Loucy (cell line): ENCODE measurements around the gene LHFPL6.

Experiments
- H2AFZ ChIP-seq: fragments of 200-600 bp; sonication (generic); 2 replicates; pipeline ENCODE4 v1.6.0; 2016; ENCODE audit warnings: antibody characterized with exemption, mild to moderate bottlenecking, low read length, moderate library complexity
- H3F3A ChIP-seq: fragments of 200-600 bp; 2 replicates; pipeline ENCODE4 v1.6.0; 2016; ENCODE audit warnings: antibody characterized with exemption, low read depth, mild to moderate bottlenecking
- H3K27me3 ChIP-seq: fragments of 200-600 bp; sonication (generic); 2 replicates; pipeline ENCODE4 v1.6.1; 2014; ENCODE audit warnings: low read length, mild to moderate bottlenecking; ENCODE audit not compliant: insufficient read depth, poor library complexity, severe bottlenecking
- H3K36me3 ChIP-seq: fragments of 200-600 bp; sonication (generic); 2 replicates; pipeline ENCODE4 v1.6.1; 2016; ENCODE audit warnings: low read length; ENCODE audit not compliant: insufficient read depth
- H3K4me1 ChIP-seq: fragments of 200-600 bp; sonication (generic); 2 replicates; pipeline ENCODE4 v1.5.1; 2014; ENCODE audit warnings: low read length, mild to moderate bottlenecking; ENCODE audit not compliant: insufficient read depth, poor library complexity, severe bottlenecking
- H3K4me2 ChIP-seq: fragments of 200-600 bp; sonication (generic); 2 replicates; pipeline ENCODE4 v1.6.0; 2014; ENCODE audit warnings: antibody characterized with exemption, low read length, low read depth, mild to moderate bottlenecking; ENCODE audit not compliant: poor library complexity, severe bottlenecking
- H3K4me3 ChIP-seq: fragments of 200-600 bp; sonication (generic); 2 replicates; pipeline ENCODE4 v1.5.1; 2014; ENCODE audit warnings: low read length, mild to moderate bottlenecking, mixed read lengths; ENCODE audit not compliant: poor library complexity, severe bottlenecking
- H3K79me2 ChIP-seq: fragments of 200-600 bp; sonication (generic); 2 replicates; pipeline ENCODE4 v1.6.1; 2014; ENCODE audit warnings: low read length; ENCODE audit not compliant: insufficient read depth
- H3K9ac ChIP-seq: fragments of 200-600 bp; sonication (generic); 2 replicates; pipeline ENCODE4 v1.6.0; 2014; ENCODE audit warnings: mild to moderate bottlenecking, low read depth, low read length, moderate library complexity; ENCODE audit not compliant: poor library complexity, severe bottlenecking
- H3K9me2 ChIP-seq: fragments of 200-600 bp; sonication (generic); replicated peaks from 2 replicates; pipeline ENCODE4 v1.6.1; 2016; ENCODE audit warnings: low read depth, low read length, mixed read lengths
- H3K9me3 ChIP-seq: fragments of 200-600 bp; sonication (generic); 2 replicates; pipeline ENCODE4 v1.6.1; 2014; ENCODE audit warnings: mild to moderate bottlenecking, antibody characterized with exemption, low read length, low read depth; ENCODE audit not compliant: insufficient read depth
- H4K20me1 ChIP-seq: fragments of 200-600 bp; sonication (generic); 2 replicates; pipeline ENCODE4 v1.6.0; 2014; ENCODE audit warnings: antibody characterized with exemption, low read length, mild to moderate bottlenecking; ENCODE audit not compliant: insufficient read depth, poor library complexity, severe bottlenecking
- CTCF ChIP-seq: fragments of 200-600 bp; sonication (generic); conservative IDR thresholded peaks from 2 replicates; pipeline ENCODE4 v1.5.1; 2014; ENCODE audit warnings: mild to moderate bottlenecking, antibody characterized with exemption, low read length
- EZH2phosphoT487 ChIP-seq: fragments of 200-600 bp; IDR thresholded peaks from 2 replicates; pipeline ENCODE4 v1.6.1; 2018; ENCODE audit warnings: antibody characterized with exemption, mild to moderate bottlenecking, moderate library complexity, borderline replicate concordance

LHFPL6 gene

DNA sequence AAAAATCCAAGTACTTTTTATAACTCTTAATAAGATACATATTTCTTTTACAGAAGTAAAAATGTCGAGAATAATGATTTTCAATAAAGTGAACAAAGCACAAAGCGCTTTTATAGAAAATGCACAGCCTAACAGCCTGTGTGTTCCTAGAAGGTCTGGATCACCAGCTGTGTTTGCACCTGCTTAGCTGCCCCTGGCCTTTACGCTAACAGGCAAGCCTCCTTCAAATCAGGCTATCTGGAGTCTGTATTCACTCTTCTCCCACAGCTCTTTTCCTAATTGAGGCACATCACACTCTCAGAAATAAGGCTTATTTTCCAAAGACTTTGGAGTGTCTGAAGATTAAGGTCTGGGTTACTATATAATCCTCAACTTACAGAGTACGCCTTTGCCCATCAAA is 183.1 kb downstream of the LHFPL6 start:
- Histone ChIP-seq H4K20me1 (no peaks in the 10 kb centered on the region), H3K36me3 (no peaks in the 10 kb centered on the region)
- TF ChIP-seq CTCF = no peak
- no peak for TF ChIP-seq EZH2phosphoT487

DNA sequence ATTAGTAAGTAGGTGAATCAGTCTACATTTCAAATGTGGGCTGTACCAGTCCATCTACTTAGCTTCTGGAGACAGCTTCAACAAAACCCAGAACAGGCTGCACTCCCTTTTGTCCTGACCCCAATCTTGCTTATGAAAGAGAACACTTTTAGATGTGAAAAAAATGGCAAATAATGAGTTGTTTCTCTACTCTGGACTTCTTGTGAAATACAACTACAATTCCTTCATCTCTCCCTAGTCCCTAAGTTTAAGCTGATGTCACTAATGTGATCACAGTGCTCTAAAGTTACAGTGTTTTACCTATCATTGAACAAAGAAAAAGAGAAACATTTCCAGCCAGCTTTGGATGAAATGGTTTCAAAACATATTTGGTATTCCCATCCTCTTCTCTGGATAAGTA is 183.9 kb downstream of the LHFPL6 start:
- Histone ChIP-seq H3K9ac (no peak overlapping the region), H3K79me2 (no peaks in the 10 kb centered on the region), H2AFZ (no peak overlapping the region), H3K27me3 (no peaks in the 10 kb centered on the region), H3K9me3 (no peaks in the 10 kb centered on the region), H3K4me1 (no peaks in the 10 kb centered on the region), H4K20me1 (no peaks in the 10 kb centered on the region), H3F3A (no peaks in the 10 kb centered on the region), H3K4me3 (no peak overlapping the region), H3K4me2 (no peak overlapping the region), H3K36me3 (no peaks in the 10 kb centered on the region), H3K9me2 (no peaks in the 10 kb centered on the region)
- TF ChIP-seq EZH2phosphoT487 (no peak), CTCF (no peak)

More for the DNA sequence above, 183.1 kb downstream of the LHFPL6 start:
- H3K4me1 ChIP-seq = no peaks in the 10 kb centered on the region
- no peaks in the 10 kb centered on the region for H3K79me2 ChIP-seq
- H3K4me2 ChIP-seq = no peak overlapping the region
- H2AFZ ChIP-seq = no peak overlapping the region
- H3K4me3 ChIP-seq = no peak overlapping the region
- H3K9ac ChIP-seq = no peak overlapping the region
- no peaks in the 10 kb centered on the region for H3K9me2 ChIP-seq
- H3K27me3 ChIP-seq = no peaks in the 10 kb centered on the region
- H3K9me3 ChIP-seq = no peaks in the 10 kb centered on the region
- H3F3A ChIP-seq = no peaks in the 10 kb centered on the region

- H3K4me1 ChIP-seq = no peaks in the 10 kb centered on the region
- TF ChIP-seq EZH2phosphoT487 = no peak
- H3K79me2 ChIP-seq = no peaks in the 10 kb centered on the region
- H3K4me2 ChIP-seq = no peak overlapping the region
- H3K36me3 ChIP-seq = no peaks in the 10 kb centered on the region
- H3K9me3 ChIP-seq = no peaks in the 10 kb centered on the region
- no peaks in the 10 kb centered on the region for H3K27me3 ChIP-seq
- no peaks in the 10 kb centered on the region for H3K9me2 ChIP-seq
- no peaks in the 10 kb centered on the region for H3F3A ChIP-seq
- no peak overlapping the region for H3K4me3 ChIP-seq
- no peak overlapping the region for H3K9ac ChIP-seq
- no peak overlapping the region for H2AFZ ChIP-seq
- H4K20me1 ChIP-seq = no peaks in the 10 kb centered on the region
Measured at GRCh38 chr13:39418424-39418823, 184.6 kb downstream of the LHFPL6 start.

- Histone ChIP-seq H2AFZ (no peak overlapping the region), H3K27me3 (no peaks in the 10 kb centered on the region), H3K4me3 (no peak overlapping the region), H3K36me3 (no peaks in the 10 kb centered on the region), H3K9ac (no peak overlapping the region), H4K20me1 (no peaks in the 10 kb centered on the region), H3K4me1 (no peaks in the 10 kb centered on the region), H3K79me2 (no peaks in the 10 kb centered on the region), H3F3A (no peaks in the 10 kb centered on the region), H3K9me2 (no peaks in the 10 kb centered on the region), H3K4me2 (no peak overlapping the region), H3K9me3 (no peaks in the 10 kb centered on the region)
- TF ChIP-seq CTCF (no peak), EZH2phosphoT487 (no peak)
Measured at GRCh38 chr13:39417643-39418042, 185.3 kb downstream of the LHFPL6 start.
